HCT116 (cell line): ENCODE measurements around the gene DMD. TPM values are rescaled to one million over a fixed set of nuclear protein-coding genes. Genes with fewer than 3 reads are reported as not detected.
"Not testable (repeated sequence)": the region's sequence is repeated elsewhere in the genome, so short reads cannot be mapped to it uniquely, and the experiment has no call there.

ENCODE experiments used
- ATAC-seq: fragments of 200-7000 bp; cut with Tn5 transposase; 2 replicates; pipeline ENCODE4 v1.9.1; 2020; ENCODE audit warnings: mild to moderate bottlenecking, moderate library complexity
- BruUV-seq: library from RNA; stranded (reverse); fragments of 400-500 nt; replicated peaks from 2 replicates; lab custom pipeline; 2021; lab: Mats Ljungman, UMichigan
- CTCF ChIA-PET: fragments of 300-600 bp; sonication (Branson Sonifier 250); formaldehyde crosslinking; loops from one replicate; lab custom pipeline; 2021; ENCODE audit warnings: antibody characterized with exemption; lab: Charles Lee
- POLR2A ChIA-PET: fragments of 300-600, 350-600 bp; sonication (Branson Sonifier 250); formaldehyde crosslinking; loops from one replicate; lab custom pipeline; 2021; ENCODE audit warnings: antibody characterized with exemption; lab: Charles Lee
- RAD21 ChIA-PET, 2 experiments: fragments of 300-600 bp; sonication (Branson Sonifier 250); formaldehyde crosslinking; loops; one replicate each; lab custom pipeline; 2023; ENCODE audit warnings: low total read pairs in 2 of 2; ENCODE audit not compliant: uncharacterized antibody in 2 of 2, unreplicated experiment in 2 of 2, low non-redundant PET in 1 of 2; lab: Charles Lee
- DNase-seq: peaks from one replicate; pipeline ENCODE4 v3.0.0-alpha.2; 2010; ENCODE audit warnings: low read depth, low spot score
- H2AFZ ChIP-seq: fragments of 200-600 bp; shearing (Covaris generic), sonication (generic); 2 replicates; pipeline ENCODE4 v1.6.1; 2017; ENCODE audit warnings: low read depth, mixed run types, mixed read lengths, antibody characterized with exemption, low read length; ENCODE audit not compliant: poor library complexity, severe bottlenecking
- H3K27ac ChIP-seq: 2 replicates; pipeline ENCODE4 v1.5.1; 2012; ENCODE audit warnings: low read depth, low read length
- H3K27me3 ChIP-seq: fragments of 200-600 bp; sonication (generic); 2 replicates; pipeline ENCODE4 v1.6.1; 2016; ENCODE audit warnings: mixed run types, low read length, mixed read lengths; ENCODE audit not compliant: insufficient read depth
- H3K36me3 ChIP-seq, 2 experiments: fragments of 200-500 bp in 1 of 2; fragments of 200-600 bp in 1 of 2; sonication (Bioruptor generic) in 1 of 2; sonication (generic) in 1 of 2; 2 replicates each; pipeline versions ENCODE4 v1.5.1 to v1.6.1; 2014 to 2016; ENCODE audit warnings: low read length in 2 of 2, inconsistent platforms in 1 of 2, mixed read lengths in 1 of 2, mixed run types in 1 of 2; ENCODE audit not compliant: insufficient read depth in 2 of 2, control insufficient read depth in 1 of 2
- H3K4me1 ChIP-seq, 2 experiments: fragments of 200-600 bp in 1 of 2; sonication (generic) in 1 of 2; 2 replicates each; pipeline versions ENCODE4 v1.5.1 to v1.6.1; 2012 to 2017; ENCODE audit warnings: low read length in 2 of 2, inconsistent platforms in 1 of 2, mild to moderate bottlenecking in 1 of 2, mixed read lengths in 1 of 2, mixed run types in 1 of 2, moderate library complexity in 1 of 2; ENCODE audit not compliant: insufficient read depth in 2 of 2, control insufficient read depth in 1 of 2
- H3K4me2 ChIP-seq: fragments of 200-600 bp; sonication (generic); 2 replicates; pipeline ENCODE4 v1.6.1; 2017; ENCODE audit warnings: mixed run types, low read length, mixed read lengths
- H3K4me3 ChIP-seq, 2 experiments: fragments of 200-600 bp in 1 of 2; sonication (generic) in 1 of 2; replicated peaks in 1 of 2; 2 replicates each; pipeline ENCODE4 v1.5.1; 2011 to 2016; ENCODE audit warnings: low read length in 2 of 2, control low read depth in 1 of 2, low read depth in 1 of 2, mild to moderate bottlenecking in 1 of 2, mixed read lengths in 1 of 2, mixed run types in 1 of 2
- H3K79me2 ChIP-seq: fragments of 200-600 bp; sonication (generic); 2 replicates; pipeline ENCODE4 v1.6.1; 2017; ENCODE audit warnings: mild to moderate bottlenecking, mixed run types, low read length, moderate library complexity, mixed read lengths; ENCODE audit not compliant: insufficient read depth
- H3K9ac ChIP-seq: fragments of 200-600 bp; sonication (generic); 2 replicates; pipeline ENCODE4 v1.6.1; 2016; ENCODE audit warnings: low read length, mixed read lengths
- H3K9me2 ChIP-seq: fragments of 200-600 bp; sonication (generic), shearing (Covaris generic); 2 replicates; pipeline ENCODE4 v1.6.1; 2017; ENCODE audit warnings: mixed run types, mild to moderate bottlenecking, moderate library complexity; ENCODE audit not compliant: insufficient read depth
- H3K9me3 ChIP-seq, 2 experiments: fragments of 200-500 bp in 1 of 2; fragments of 200-600 bp in 1 of 2; sonication (Bioruptor generic) in 1 of 2; sonication (generic) in 1 of 2; 2 replicates each; pipeline ENCODE4 v1.6.1; 2014 to 2017; ENCODE audit warnings: low read length in 2 of 2, mixed read lengths in 2 of 2, inconsistent platforms in 1 of 2, low read depth in 1 of 2, mild to moderate bottlenecking in 1 of 2, mixed run types in 1 of 2, moderate library complexity in 1 of 2; ENCODE audit not compliant: control insufficient read depth in 1 of 2, insufficient read depth in 1 of 2
- H4K20me1 ChIP-seq: fragments of 200-600 bp; sonication (generic), shearing (Covaris generic); 2 replicates; pipeline ENCODE4 v1.6.1; 2017; ENCODE audit warnings: mixed run types, mild to moderate bottlenecking, moderate library complexity; ENCODE audit not compliant: insufficient read depth
- CBX3 ChIP-seq: IDR thresholded peaks from 2 replicates; pipeline ENCODE4 v1.6.1; 2012; ENCODE audit warnings: low read depth
- MAX ChIP-seq: IDR thresholded peaks from 2 replicates; pipeline ENCODE4 v1.6.1; 2012
- RAD21 ChIP-seq: IDR thresholded peaks from 2 replicates; pipeline ENCODE4 v1.6.1; 2012; ENCODE audit warnings: low read depth, mild to moderate bottlenecking
- ZBTB33 ChIP-seq: IDR thresholded peaks from 2 replicates; pipeline ENCODE4 v1.6.1; 2011; ENCODE audit warnings: mild to moderate bottlenecking, low read length, moderate library complexity; ENCODE audit not compliant: insufficient replicate concordance; ENCODE audit errors: extremely low read depth
- intact Hi-C: fragments of 100-400 bp; cut with micrococcal nuclease; formaldehyde crosslinking; loops from 2 replicates; pipeline ENCODE4 v1.10.0; 2022
- total RNA-seq: library from RNA; stranded (reverse); gene quantifications from one replicate; pipeline ENCODE4 v1.2.1, GENCODE V29; 2021; ENCODE audit not compliant: unreplicated experiment

DMD gene
- total RNA-seq, 1 experiment from 2014 or later: 0.05 TPM

- no peaks in the 10 kb centered on the region for H3K27me3 ChIP-seq
These were observed 23.1 kb downstream of the DMD start for GRCh38 chrX:33188286-33188685.

GRCh38 chrX:33184803-33185202, 26.5 kb downstream of the DMD start:
- H3K9me2 ChIP-seq, H3K36me3 ChIP-seq, H3K4me3 ChIP-seq, H3K4me1 ChIP-seq, ATAC-seq, H3K27ac ChIP-seq, H3K9ac ChIP-seq, H3K9me3 ChIP-seq, H2AFZ ChIP-seq, DNase-seq, BruUV-seq, POLR2A ChIA-PET, CTCF ChIA-PET, H3K4me2 ChIP-seq, intact Hi-C loops, H4K20me1 ChIP-seq, H3K27me3 ChIP-seq, RAD21 ChIA-PET, H3K79me2 ChIP-seq: not testable (repeated sequence)

More at GRCh38 chrX:33188286-33188685, 23.1 kb downstream of the DMD start:
- Histone ChIP-seq H3K4me2 (no peak overlapping the region), H3K9me2 (no peaks in the 10 kb centered on the region), H2AFZ (no peak overlapping the region), H3K36me3 (no peaks in the 10 kb centered on the region), H3K9ac (no peak overlapping the region), H3K9me3 (no peaks in the 10 kb centered on the region), H3K79me2 (no peaks in the 10 kb centered on the region), H3K4me1 (no peaks in the 10 kb centered on the region), H3K4me3 (no peak overlapping the region), H3K27ac (no peak overlapping the region), H4K20me1 (no peaks in the 10 kb centered on the region)
- POLR2A ChIA-PET: no interaction called here
- no peak for ATAC-seq
- intact Hi-C loops: no loop called here
- RAD21 ChIA-PET: no interaction called here
- no TSS peak for BruUV-seq
- no peak for DNase-seq
- TF ChIP-seq MAX: no peak
- no peak for TF ChIP-seq CBX3
- TF ChIP-seq ZBTB33: no peak
- TF ChIP-seq RAD21: no peak
- CTCF ChIA-PET: no interaction called here
